Stimulated activated CD4-positive, alpha-beta T cell treated with anti-CD3 and anti-CD28 coated beads, Interleukin-1b, Interleukin-23, amount 100 ng/mL, for 1 hour (primary cell): Measurements from ENCODE around the gene TXNRD2.
A peak's percentile ranks its signal among the peaks of the same experiment; 100 is the strongest.
"Not testable (repeated sequence)": the region's sequence is repeated elsewhere in the genome, so short reads cannot be mapped to it uniquely, and the experiment has no call there.

Experiments
- DNase-seq, 2 donors: peaks; one replicate each; pipeline ENCODE4 v3.0.0-alpha.2; 2020; ENCODE audit warnings: low read depth in 2 of 2

TXNRD2 gene

GRCh38 chr22:19890502-19891316, 50.9 kb downstream of the TXNRD2 start:
- no peak for DNase-seq

GRCh38 chr22:19889951-19890350, 51.7 kb downstream of the TXNRD2 start:
- DNase-seq: peak in 1 of 2 donors; percentile 27

GRCh38 chr22:19888131-19888746, 53.4 kb downstream of the TXNRD2 start:
- no peak for DNase-seq

DNA sequence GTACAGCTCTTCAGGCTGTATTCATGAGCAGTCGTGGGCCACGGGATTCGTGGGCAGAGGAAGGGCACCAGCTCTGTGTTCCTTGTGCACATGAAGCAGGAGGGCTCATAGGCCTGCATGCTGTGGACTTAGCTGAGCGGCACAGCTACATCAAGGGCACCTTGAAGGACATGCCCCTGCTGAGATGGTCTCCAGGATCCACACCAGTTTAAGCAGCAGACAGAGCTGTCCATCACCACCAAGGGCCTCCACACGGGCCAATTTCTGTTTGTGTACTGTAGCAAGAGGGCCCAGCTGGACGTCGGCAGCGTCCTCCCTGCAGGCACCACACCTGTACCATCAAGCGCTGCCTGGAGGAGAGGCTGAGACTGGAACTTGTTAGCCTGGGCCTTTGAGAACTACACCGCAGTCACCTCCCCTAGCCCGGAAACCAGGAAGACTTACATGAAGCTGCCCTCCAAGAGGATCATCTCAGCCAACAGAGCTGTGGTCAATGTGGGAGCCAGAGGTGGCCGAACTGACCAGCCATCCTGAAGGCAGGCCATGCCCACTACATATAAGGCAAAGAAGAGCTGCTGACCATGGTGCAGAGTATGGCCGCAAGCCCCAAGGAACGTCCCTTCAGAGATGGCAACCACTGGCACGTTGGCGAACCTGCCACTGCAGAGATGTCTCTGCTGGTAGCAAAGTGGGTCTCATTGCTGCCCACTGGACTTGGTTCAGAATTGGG, 54.2 kb downstream of the TXNRD2 start:
- DNase-seq: no peak

GRCh38 chr22:19886605-19887255, 54.9 kb downstream of the TXNRD2 start:
- DNase-seq: no peak

GRCh38 chr22:19885841-19886592, 55.6 kb downstream of the TXNRD2 start:
- no peak for DNase-seq

GRCh38 chr22:19884954-19885751, 56.5 kb downstream of the TXNRD2 start:
- DNase-seq: no peak

DNA sequence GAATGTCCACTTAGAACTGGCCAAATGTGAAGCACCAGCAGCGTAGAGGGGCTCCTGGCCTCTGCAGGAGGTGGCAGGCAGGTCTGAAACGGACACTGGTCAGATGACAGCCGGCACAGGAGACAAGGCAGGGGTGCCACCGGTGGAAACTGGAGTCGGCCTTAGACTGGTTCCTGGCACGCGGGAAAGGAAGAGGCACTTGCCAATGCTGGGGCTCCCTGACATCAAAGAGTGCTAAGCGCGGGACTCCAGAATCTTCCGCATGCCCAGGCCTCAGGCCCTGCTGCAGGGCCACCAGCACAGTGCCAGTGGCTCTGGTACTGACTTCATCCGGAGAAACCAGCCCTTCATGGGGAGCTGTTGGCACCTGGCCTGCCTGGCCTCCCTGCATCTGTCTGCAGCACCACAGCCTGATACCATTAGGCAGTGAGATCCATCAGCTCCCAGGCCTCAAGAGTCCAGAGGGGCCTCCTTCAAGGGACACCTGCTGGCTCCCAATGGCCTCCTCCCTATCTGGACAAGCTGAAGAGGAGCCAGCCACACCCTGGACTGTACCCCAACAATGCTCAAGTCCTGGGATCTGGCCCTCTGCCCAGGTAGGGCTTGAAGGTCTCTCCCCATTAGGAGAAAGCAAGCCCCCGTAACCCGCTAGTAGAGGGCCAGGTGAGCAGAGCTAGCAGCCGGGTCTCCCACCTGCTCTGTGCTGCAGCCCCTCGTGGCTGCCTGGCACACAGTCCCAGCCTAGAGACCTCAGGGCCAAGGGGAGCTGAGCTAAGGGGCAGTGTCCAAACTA, 57.3 kb downstream of the TXNRD2 start:
- no peak for DNase-seq

GRCh38 chr22:19883446-19883845, 58.2 kb downstream of the TXNRD2 start:
- not testable (repeated sequence) for DNase-seq

GRCh38 chr22:19882446-19883381, 58.9 kb downstream of the TXNRD2 start:
- DNase-seq: no peak

- no peak for DNase-seq
These were observed 60.6 kb downstream of the TXNRD2 start for GRCh38 chr22:19880786-19881569.

DNA sequence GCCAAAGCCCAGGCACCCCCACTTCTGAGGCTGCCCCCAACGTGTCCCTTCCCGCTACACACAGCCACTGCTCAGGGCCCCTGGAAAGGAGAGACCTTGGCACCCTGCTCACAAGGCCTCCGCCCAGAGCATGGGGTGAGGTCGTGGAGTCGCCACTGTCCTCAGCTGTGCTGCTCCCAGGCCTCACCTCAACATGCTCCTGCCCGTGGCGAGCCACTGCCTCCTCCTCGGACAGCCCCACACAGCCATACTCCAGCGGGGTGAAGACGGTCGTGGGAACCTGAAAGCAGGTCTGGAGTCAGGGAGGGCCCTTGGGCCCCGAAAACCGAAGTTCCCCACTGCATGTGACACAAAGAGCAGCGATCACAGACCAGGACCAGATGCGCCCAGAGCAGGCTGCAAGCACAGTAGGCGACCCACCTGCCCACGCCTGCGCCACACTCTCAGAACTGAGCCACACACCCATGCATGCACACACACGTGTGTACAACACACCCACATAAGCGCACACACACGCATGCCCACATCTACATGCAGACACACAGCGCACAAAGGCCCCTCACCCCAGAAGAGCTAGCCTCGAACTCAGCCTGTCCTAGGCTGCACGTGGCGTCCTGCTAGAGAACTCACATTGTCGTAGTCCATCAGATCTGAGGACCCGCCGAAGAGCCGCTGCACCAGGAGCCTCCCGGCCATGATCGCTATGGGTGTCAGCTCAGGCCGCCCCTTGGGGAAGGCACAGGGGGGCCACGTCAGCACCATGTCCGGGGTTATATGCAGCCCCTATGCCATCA, 61.4 kb downstream of the TXNRD2 start:
- DNase-seq: no peak

- DNase-seq: no peak
These were observed 62.0 kb downstream of the TXNRD2 start for GRCh38 chr22:19879643-19879991.

- DNase-seq: no peak
These were observed 62.4 kb downstream of the TXNRD2 start for GRCh38 chr22:19879246-19879570.

GRCh38 chr22:19878461-19879245, 63.0 kb downstream of the TXNRD2 start:
- DNase-seq: no peak

GRCh38 chr22:19877626-19878339, 63.8 kb downstream of the TXNRD2 start:
- DNase-seq: no peak
